Tibial nerve (tissue), 3 donors: ENCODE results near the gene RASGRP2.

ENCODE experiments used
- POLR2A ChIP-seq, 2 donors: fragments of 450-650 bp; IDR thresholded peaks; one replicate each; pipeline ENCODE4 v1.6.1; 2017; ENCODE audit warnings: antibody characterized with exemption in 2 of 2, mild to moderate bottlenecking in 2 of 2, moderate library complexity in 2 of 2
- TF ChIP-seq, protein P1 (sequence below), 5 experiments: fragments of 200-600 bp in 3 of 5; fragments of 450-650 bp in 2 of 5; sonication (generic) in 3 of 5; IDR thresholded peaks; one replicate each; pipeline ENCODE4 v1.5.1; 2016 to 2019; ENCODE audit warnings: antibody characterized with exemption in 5 of 5, mild to moderate bottlenecking in 3 of 5, moderate library complexity in 2 of 5

DNA sequence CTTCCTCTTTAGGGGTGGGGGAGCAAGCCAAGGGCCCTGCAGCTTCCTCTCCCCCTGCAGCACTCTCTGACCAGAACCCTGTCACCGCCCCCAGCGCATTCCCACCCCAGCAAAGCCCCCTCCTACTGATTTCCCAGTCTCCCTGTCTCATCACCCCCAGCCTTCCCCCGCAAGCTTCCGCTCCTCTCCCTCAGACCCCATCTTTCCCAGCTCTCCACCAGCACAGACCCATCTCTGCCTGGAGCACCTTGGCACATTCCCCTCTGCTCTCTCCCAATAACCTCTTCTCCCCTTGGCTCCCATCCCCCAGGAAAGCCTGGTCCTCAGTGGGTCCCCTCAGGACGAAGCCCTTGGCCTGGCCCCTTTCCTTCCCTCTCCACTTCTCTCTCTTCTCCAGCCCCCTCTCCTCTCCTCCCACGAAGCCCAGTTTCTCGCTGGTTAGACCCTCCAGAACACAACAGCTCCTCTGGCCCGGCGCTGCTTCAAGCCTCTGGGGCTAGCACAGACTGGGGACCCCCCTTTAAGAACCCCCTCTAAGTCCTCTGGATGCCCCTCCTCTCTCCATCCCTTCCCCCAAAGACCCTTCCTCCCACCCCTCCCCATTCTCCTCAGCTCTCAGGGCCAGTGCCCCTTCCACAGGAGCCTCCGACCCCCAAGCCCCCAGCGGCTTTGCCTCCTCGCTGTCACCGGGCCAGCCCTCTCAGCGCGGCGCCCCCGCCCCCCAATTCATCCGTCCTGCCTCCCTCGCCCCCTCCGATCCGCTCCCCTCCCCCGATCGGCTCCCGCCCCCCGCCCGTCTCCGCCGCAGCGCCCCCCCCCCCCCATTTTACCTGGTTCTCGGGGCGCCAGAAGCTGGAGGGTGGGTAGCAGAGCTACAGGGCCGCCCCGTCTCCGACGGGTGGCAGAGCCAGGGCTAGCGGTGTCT lies 21.5 kb downstream of the RASGRP2 start:
- TF ChIP-seq, protein P1, sequence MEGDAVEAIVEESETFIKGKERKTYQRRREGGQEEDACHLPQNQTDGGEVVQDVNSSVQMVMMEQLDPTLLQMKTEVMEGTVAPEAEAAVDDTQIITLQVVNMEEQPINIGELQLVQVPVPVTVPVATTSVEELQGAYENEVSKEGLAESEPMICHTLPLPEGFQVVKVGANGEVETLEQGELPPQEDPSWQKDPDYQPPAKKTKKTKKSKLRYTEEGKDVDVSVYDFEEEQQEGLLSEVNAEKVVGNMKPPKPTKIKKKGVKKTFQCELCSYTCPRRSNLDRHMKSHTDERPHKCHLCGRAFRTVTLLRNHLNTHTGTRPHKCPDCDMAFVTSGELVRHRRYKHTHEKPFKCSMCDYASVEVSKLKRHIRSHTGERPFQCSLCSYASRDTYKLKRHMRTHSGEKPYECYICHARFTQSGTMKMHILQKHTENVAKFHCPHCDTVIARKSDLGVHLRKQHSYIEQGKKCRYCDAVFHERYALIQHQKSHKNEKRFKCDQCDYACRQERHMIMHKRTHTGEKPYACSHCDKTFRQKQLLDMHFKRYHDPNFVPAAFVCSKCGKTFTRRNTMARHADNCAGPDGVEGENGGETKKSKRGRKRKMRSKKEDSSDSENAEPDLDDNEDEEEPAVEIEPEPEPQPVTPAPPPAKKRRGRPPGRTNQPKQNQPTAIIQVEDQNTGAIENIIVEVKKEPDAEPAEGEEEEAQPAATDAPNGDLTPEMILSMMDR (IDR thresholded peaks at IDR 0.05): no peak
- TF ChIP-seq POLR2A (IDR thresholded peaks at IDR 0.05): no peak
